Measurements from ENCODE around the gene RRP15.
A peak's percentile ranks its signal among the peaks of the same experiment; 100 is the strongest.

The RRP15 gene

GRCh38 chr1:218364028-218364710 lies 79.1 kb downstream of the RRP15 start:
- no peak for DNase-seq

GRCh38 chr1:218365226-218365999 lies 80.3 kb downstream of the RRP15 start:
- DNase-seq: no peak

DNA sequence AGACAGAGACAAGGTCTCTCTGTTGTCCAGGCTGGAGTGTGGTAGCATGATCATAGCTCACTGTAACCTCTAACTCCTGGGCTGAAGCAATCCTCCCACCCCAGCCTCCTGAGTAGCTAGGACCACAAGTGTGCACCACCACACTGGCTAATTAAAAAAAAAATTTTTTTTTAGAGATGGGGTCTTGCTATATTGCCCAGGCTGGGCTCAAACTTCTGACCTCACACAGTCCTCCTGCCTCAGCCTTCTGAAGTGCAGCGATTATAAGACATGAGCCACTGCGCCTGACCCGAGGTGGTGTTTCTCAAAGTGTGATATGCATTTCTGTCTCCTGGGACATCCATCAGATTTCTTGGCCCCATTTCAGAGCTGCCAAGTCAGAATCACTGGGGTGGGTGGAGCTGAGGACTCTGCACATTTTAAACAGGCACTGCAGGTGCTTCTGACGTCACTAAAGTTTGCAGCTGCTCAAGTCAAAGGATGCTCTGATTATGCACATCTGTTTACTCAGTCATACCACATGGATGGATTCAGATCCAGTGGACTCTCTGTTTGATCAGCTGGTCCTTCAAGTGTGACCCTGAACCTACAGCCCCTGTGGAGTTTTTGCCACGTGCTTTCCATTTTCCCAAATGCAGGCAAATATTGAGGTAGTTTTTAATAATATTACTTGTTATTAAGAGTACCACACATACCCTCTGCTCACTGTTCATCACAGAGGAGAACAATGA lies 81.4 kb downstream of the RRP15 start:
- no peak for DNase-seq

DNA sequence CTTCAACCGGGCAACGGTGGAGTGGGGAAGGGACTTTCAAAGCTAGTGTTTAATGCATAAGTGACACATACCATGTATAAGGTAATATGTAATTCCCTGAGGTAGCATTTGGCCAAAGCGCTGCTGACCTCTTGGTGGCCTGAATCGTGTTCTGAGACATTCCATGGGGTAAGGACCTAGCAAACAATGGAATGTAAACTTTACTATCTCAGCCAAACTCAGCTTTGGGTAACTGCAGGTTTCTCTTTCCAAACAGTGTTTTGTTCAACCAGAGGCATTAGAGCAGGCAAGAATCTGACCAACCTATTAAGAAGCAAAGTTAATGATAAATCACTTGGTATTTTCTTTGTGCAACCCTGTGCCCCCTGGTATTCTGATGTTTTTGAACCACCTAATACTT lies 82.0 kb downstream of the RRP15 start:
- no peak for DNase-seq

GRCh38 chr1:218368686-218369085 lies 83.6 kb downstream of the RRP15 start:
- no peak for DNase-seq

DNA sequence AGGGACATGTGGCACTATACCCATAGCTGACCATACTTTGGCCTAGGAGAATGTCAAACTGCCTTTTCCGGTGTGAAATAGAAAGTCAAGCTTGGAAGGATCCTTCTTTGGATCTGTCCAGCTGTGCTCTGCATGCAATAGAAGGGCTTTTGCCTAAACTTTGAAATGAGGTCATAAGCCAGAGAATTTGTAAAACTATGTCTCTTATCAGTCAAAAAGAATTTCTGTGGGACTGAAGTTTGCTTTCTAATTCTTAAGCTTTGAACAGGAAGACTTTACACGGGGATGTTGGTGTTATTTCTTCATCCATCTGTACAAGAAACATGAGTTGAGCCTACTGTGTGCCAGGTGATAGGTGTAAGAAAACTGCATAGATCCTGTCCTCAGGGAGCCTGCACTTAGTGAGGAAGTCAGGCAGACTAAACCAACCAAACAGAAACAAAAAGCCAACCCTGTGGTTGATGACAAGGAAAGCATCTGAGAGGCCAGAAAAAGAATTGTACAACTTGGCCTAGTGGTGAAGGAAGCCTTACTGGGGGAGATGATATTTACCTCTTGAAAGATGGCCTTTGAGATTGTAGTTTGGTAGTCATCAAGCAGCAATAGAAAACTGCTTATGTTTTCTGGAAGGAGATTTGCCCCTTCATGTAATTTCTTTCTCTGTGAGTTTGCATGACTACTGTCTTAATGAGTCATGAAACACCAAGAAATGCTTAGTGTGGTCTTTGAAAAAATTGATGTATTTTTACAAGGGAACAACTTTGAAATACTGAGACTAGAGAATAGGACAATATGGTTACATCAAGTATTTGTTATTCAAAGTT lies 84.8 kb downstream of the RRP15 start:
- DNase-seq: no peak

DNA sequence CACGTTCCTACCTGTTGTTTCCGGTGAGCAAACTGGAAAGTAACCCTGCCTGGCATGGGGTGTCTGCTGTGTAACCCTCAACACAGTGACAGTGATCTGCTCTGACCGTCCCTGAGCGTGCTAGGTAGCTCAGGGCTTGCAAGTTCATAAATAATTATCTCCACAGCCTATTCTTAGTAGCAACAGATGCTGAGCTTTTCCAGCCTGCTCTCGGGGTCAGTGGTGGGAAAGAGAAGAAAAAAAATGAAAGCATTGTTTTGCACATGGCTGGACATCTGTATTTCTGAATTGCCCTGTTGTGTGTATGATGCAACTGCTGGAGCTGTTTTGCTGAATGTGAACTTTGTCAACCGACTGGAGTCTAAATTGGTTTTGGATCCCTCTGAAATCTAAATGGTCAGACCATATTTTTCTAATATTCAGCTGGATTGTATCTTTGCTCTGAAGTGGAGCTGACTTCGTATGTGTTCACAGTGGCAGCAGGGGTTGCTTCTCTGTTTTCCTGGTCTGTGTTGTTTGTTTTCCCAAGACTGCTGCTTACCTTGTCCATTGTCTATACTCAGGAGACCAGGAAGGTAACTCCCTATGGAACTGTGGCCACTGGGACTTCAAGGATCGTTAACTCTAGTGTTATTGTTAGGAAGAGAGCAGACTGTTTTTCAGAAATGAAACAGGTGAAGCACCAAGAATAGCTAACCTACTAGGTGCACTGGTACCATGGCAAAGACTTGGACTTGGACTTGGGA lies 87.0 kb downstream of the RRP15 start:
- DNase-seq: no peak

- DNase-seq: no peak
These were observed 89.6 kb downstream of the RRP15 start for GRCh38 chr1:218374401-218375353.

- no peak for DNase-seq
These were observed 91.6 kb downstream of the RRP15 start for GRCh38 chr1:218376722-218377121.

DNA sequence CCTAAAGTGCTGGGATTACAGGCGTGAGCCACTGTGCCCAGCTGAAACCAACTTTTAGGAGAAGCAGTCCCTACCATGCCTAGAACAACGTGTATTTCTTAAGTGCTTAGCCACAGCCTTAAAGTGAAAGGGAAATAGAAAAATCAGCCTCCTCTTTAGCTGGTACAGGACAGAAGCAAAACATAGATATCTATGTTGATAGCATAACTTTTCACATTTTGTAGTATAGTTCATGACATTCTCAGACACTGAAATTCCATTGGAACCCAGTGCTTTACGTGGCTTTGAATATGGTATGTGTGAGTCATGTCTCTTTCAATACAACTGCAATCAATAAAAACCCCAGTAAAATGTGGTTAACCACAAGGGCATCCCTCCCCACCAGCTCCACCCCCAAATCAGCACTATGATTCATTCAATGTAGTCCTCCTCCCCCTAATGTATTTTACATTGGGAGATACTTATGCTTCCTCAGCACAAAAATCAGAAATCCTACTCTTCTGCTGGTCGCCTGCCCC lies 92.1 kb downstream of the RRP15 start:
- peak; percentile 39 for DNase-seq

GRCh38 chr1:218380125-218380977 lies 95.3 kb downstream of the RRP15 start:
- no peak for DNase-seq

- DNase-seq: no peak
These were observed 97.2 kb downstream of the RRP15 start for GRCh38 chr1:218382261-218382660.

DNA sequence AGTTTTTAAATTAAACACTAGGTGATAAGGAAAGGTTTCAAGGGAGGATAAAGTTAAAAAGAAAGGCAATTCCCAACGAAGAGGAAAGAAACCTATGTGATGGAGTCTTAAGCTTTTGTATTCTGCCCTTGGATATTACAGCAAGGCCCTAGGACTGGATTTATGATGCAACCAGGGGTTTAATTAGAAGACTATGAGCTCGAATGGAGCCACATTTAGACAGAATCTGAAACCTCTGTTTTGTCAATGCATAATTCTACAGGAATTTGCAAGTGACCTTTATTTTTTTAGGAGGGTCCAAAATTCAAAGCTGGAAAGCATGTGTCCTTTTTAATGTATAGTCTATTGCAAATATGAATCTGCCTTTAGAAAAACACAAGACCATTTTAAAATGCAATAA lies 98.0 kb downstream of the RRP15 start:
- DNase-seq: no peak

- no peak for DNase-seq
These were observed 98.6 kb downstream of the RRP15 start for GRCh38 chr1:218383681-218384080.

- no peak for DNase-seq
These were observed 99.5 kb downstream of the RRP15 start for GRCh38 chr1:218384581-218384993.

Data from CD4-positive, alpha-beta T cell treated with Interleukin-17A for 4 hours (primary cell).